DOHH2 (cell line): ENCODE results near the gene PRM3.

Source experiments
- H3F3A ChIP-seq: fragments of 200-600 bp; sonication (generic), shearing (Covaris generic); 2 replicates; pipeline ENCODE4 v1.6.0; 2016; ENCODE audit warnings: antibody characterized with exemption, mild to moderate bottlenecking; ENCODE audit not compliant: control insufficient read depth, insufficient read depth
- H3K27ac ChIP-seq: fragments of 200-600 bp; sonication (generic); 2 replicates; pipeline ENCODE4 v1.5.1; 2014; ENCODE audit warnings: low read depth, mild to moderate bottlenecking, low read length, moderate library complexity
- H3K27me3 ChIP-seq: fragments of 200-600 bp; sonication (generic); 2 replicates; pipeline ENCODE4 v1.6.1; 2014; ENCODE audit warnings: mild to moderate bottlenecking, low read length, mixed read lengths; ENCODE audit not compliant: control insufficient read depth
- H3K36me3 ChIP-seq: fragments of 200-600 bp; sonication (generic); 2 replicates; pipeline ENCODE4 v1.6.1; 2014; ENCODE audit warnings: mild to moderate bottlenecking, low read length, moderate library complexity, mixed read lengths; ENCODE audit not compliant: control insufficient read depth
- H3K4me1 ChIP-seq: fragments of 200-600 bp; sonication (generic); 2 replicates; pipeline ENCODE4 v1.6.1; 2014; ENCODE audit warnings: mild to moderate bottlenecking, low read length, mixed read lengths; ENCODE audit not compliant: control insufficient read depth
- H3K4me2 ChIP-seq: fragments of 200-600 bp; sonication (generic); 2 replicates; pipeline ENCODE4 v1.6.0; 2014; ENCODE audit warnings: mild to moderate bottlenecking, low read length, moderate library complexity
- H3K4me3 ChIP-seq: fragments of 200-600 bp; sonication (generic); 2 replicates; pipeline ENCODE4 v1.5.1; 2014; ENCODE audit warnings: mild to moderate bottlenecking, low read length, mixed read lengths
- H3K79me2 ChIP-seq: fragments of 200-600 bp; sonication (generic); 2 replicates; pipeline ENCODE4 v1.6.1; 2014; ENCODE audit warnings: mild to moderate bottlenecking, low read length, mixed read lengths; ENCODE audit not compliant: control insufficient read depth
- H3K9me2 ChIP-seq: fragments of 200-600 bp; sonication (generic); replicated peaks from 2 replicates; pipeline ENCODE4 v1.6.1; 2014; ENCODE audit warnings: mild to moderate bottlenecking, low read length, mixed read lengths; ENCODE audit not compliant: control insufficient read depth
- H3K9me3 ChIP-seq: fragments of 200-600 bp; sonication (generic); 2 replicates; pipeline ENCODE4 v1.6.1; 2014; ENCODE audit warnings: antibody characterized with exemption, low read length, mixed read lengths; ENCODE audit not compliant: control insufficient read depth, insufficient read depth
- H4K20me1 ChIP-seq: fragments of 200-600 bp; sonication (generic); 2 replicates; pipeline ENCODE4 v1.6.0; 2014; ENCODE audit warnings: low read depth, mild to moderate bottlenecking, antibody characterized with exemption, low read length, moderate library complexity; ENCODE audit not compliant: control insufficient read depth, insufficient read depth
- CTCF ChIP-seq: fragments of 200-600 bp; sonication (generic); IDR thresholded peaks from one replicate; pipeline ENCODE4 v1.5.1; 2014; ENCODE audit warnings: antibody characterized with exemption, mild to moderate bottlenecking, low read depth, low read length; ENCODE audit not compliant: poor library complexity, severe bottlenecking
- EZH2phosphoT487 ChIP-seq: fragments of 200-600 bp; sonication (generic); IDR thresholded peaks from 2 replicates; pipeline ENCODE4 v1.6.1; 2017; ENCODE audit warnings: borderline replicate concordance, mild to moderate bottlenecking, antibody characterized with exemption, low read length, moderate library complexity, mixed read lengths

PRM3 gene

GRCh38 chr16:11320170-11320569, 46.7 kb upstream of the PRM3 start:
- peaks cover 8% of the 10 kb centered on the region; the same call in 1 of the 2 replicates for H3K27me3 ChIP-seq
- TF ChIP-seq CTCF = no peak
- no peak for TF ChIP-seq EZH2phosphoT487
- no peaks in the 10 kb centered on the region for H3K36me3 ChIP-seq
- H3K4me2 ChIP-seq = no peak overlapping the region
- H3K27ac ChIP-seq = no peak overlapping the region
- H3K4me3 ChIP-seq = no peak overlapping the region
- H3F3A ChIP-seq = peaks cover 6% of the 10 kb centered on the region
- no peaks in the 10 kb centered on the region for H3K9me2 ChIP-seq
- H3K4me1 ChIP-seq = peaks cover 33% of the 10 kb centered on the region
- H3K79me2 ChIP-seq = no peaks in the 10 kb centered on the region
- H4K20me1 ChIP-seq = no peaks in the 10 kb centered on the region
- H3K9me3 ChIP-seq = no peaks in the 10 kb centered on the region

GRCh38 chr16:11319529-11320146, 46.2 kb upstream of the PRM3 start:
- no peaks in the 10 kb centered on the region for H3K79me2 ChIP-seq
- TF ChIP-seq CTCF (no peak), EZH2phosphoT487 (no peak)
- no peak overlapping the region for H3K4me2 ChIP-seq
- no peaks in the 10 kb centered on the region for H3K9me3 ChIP-seq
- no peaks in the 10 kb centered on the region for H3K36me3 ChIP-seq
- H4K20me1 ChIP-seq = no peaks in the 10 kb centered on the region
- peaks cover 6% of the 10 kb centered on the region for H3F3A ChIP-seq
- H3K27me3 ChIP-seq = peaks cover 4% of the 10 kb centered on the region; the same call in 1 of the 2 replicates
- peaks cover 33% of the 10 kb centered on the region for H3K4me1 ChIP-seq
- H3K9me2 ChIP-seq = no peaks in the 10 kb centered on the region
- H3K27ac ChIP-seq = no peak overlapping the region
- no peak overlapping the region for H3K4me3 ChIP-seq

- Histone ChIP-seq H3K9me3 (no peaks in the 10 kb centered on the region), H4K20me1 (no peaks in the 10 kb centered on the region), H3K79me2 (no peaks in the 10 kb centered on the region), H3K9me2 (no peaks in the 10 kb centered on the region), H3K36me3 (no peaks in the 10 kb centered on the region), H3K27me3 (peaks cover 7% of the 10 kb centered on the region; the same call in 1 of the 2 replicates), H3K4me1 (peaks cover 41% of the 10 kb centered on the region), H3F3A (peaks cover 6% of the 10 kb centered on the region), H3K4me3 (no peak overlapping the region), H3K27ac (no peak overlapping the region), H3K4me2 (no peak overlapping the region)
- TF ChIP-seq CTCF (no peak), EZH2phosphoT487 (no peak)
These were observed 45.4 kb upstream of the PRM3 start for GRCh38 chr16:11318817-11319216.
